GM11168 (cell line): ENCODE measurements around the gene CROCC.
"Not testable (repeated sequence)": the region's sequence is repeated elsewhere in the genome, so short reads cannot be mapped to it uniquely, and the experiment has no call there.

ENCODE experiments used
- in situ Hi-C: fragments of 300-500 bp; cut with MboI; formaldehyde crosslinking; loops from one replicate; pipeline ENCODE4 v1.12.0; 2022; ENCODE audit warnings: low sequenced_read_pairs; ENCODE audit not compliant: unreplicated experiment

Gene CROCC

DNA sequence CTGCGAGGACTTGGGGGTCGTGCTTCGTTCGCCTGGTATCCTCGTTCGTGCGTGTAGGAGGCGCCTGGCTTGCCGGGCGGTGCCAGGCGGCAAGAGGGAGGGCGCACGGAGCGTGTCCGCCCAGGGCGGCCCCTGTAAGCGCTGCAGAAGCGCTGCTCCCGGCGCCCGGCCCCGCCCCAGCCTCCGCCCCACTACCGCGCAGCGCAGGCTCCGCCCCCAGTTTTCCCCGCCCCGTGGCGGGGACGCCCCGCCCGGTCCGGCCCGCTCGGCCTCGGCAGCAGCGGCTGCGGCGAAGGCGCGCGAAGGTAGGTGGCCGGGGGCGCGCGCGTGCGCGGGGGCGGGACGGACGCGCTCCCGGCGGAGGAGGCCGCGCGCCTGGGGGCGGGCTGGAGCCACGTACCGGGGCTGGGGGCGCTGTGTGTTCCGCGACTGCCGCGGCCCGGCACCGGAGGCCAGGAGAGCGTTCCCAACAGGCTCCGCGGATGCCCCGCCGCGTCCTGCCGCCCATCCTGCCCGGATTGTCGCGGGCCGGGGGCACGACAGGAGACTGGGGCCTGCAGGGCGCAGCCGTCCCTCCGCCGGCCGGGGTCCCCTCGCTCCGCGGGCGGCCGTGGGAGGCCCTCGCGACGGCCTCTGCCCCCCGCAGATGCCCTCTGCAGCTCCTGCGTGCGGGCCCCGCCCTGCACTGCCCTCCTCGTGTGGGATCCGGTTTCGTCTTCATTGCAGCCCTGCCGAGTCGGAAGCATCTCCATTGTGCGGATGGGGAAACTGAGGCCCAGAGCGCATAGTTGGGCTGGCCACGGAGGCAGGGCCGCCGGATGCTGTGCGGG is 7.7 kb upstream of the CROCC start:
- in situ Hi-C loops = no loop called here

DNA sequence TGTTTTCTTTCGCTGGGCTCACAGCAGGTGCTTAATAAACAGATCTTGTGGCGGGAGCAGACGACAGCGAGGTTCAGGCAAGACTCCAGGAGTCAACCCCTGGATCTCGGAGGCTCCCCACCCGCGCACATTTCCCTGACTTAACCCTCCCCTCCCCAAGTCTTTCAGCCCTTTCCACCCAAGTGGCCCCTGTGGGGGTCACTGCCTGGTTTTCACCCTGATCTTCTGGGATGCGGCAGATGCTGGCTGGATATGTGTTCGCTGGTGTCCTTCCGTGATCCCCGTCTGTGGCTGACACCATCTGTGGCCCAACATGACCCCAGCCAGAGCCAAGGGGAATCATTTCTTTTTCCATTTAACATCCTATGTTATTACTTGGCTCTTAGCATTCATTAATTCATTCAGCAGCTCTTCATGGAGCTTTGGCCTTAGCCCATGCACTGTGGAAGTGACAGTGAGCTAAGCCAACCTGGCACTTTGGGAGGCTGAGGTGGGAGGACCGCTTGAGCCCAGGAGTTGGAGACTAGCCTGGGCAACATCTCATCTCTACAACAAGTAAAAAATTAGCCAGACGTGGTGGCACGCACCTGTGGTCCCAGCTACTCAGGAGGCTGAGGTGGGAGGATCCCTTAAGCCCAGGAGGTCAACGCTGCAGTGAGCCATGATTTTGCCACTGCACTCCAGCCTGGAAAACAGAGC is 6.7 kb upstream of the CROCC start:
- in situ Hi-C loops = not testable (repeated sequence)

DNA sequence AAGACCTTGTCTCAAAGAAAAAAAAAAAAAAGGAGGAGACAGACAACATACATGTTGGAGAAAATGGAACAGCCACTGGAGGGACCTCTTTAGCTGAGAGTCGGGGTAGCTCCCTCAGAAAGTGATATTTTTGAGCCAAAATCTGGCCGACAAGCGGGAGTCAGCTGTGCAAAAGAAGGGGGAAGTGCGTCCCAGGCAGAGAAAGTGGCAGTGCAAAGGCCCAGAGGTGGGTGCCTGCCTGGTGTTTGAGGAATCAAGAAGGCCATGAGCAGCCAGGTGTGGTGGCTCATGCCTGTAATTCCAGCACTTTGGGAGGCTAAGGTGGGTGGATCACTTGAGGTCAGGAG is 6.1 kb upstream of the CROCC start:
- in situ Hi-C loops = no loop called here

DNA sequence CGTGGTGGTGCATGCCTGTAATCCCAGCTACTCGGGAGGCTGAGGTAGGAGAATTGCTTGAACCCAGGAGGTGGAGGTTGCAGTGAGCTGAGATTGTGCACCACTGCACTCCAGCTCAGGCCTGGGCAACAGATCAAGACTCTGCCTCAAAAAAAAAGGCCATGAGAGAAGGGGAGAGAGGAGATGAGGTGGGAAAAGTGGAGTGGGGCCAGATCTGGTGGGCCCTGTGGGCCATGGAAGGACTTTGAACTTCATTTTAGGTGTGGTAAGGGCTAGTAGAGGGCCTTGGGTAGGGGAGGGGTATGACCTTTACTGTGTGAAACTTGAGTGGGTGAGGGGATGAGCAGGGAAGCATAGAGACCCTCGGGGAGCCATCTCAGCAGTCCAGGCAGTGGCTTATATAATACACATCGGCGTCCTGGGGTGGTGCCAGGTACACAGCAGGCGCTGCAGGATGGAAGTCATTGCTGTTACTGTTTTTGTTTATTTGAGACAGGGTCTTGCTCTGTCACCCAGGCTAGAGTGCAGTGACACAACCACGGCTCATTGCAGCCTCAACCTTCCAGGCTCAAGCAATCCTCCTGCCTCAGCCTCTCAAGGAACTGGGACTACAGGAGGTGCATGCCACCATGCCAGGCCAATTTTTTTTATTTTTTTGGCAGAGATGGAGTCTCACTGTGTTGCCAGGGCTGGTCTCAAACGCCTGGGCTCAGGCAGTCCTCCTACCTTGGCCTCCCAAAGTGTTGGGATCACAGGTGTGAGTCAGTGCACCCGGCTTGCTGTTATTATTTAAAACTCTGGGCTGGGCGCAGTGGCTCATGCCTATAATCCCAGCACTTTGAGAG is 5.5 kb upstream of the CROCC start:
- in situ Hi-C loops = not testable (repeated sequence)

DNA sequence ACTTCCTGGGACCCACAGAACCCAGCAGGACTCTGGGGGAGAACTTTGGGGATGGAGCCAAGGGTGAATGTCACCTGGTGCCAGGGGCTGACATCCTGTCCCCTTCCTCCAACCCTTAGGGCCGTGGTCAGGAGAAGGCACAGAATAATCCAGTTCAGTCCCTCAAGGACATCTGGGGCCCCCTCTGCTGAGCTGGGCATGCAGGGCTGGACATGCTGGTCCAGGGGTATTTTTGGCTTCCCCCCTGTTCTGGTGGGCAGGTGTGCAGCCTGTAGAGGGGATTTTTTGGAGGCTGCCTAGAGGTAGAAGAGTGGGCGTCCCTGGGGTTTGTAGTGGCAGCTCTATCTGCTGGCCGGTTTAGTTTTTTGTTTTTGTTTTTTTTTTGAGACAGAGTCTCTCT is 3.4 kb upstream of the CROCC start:
- in situ Hi-C loops = no loop called here

DNA sequence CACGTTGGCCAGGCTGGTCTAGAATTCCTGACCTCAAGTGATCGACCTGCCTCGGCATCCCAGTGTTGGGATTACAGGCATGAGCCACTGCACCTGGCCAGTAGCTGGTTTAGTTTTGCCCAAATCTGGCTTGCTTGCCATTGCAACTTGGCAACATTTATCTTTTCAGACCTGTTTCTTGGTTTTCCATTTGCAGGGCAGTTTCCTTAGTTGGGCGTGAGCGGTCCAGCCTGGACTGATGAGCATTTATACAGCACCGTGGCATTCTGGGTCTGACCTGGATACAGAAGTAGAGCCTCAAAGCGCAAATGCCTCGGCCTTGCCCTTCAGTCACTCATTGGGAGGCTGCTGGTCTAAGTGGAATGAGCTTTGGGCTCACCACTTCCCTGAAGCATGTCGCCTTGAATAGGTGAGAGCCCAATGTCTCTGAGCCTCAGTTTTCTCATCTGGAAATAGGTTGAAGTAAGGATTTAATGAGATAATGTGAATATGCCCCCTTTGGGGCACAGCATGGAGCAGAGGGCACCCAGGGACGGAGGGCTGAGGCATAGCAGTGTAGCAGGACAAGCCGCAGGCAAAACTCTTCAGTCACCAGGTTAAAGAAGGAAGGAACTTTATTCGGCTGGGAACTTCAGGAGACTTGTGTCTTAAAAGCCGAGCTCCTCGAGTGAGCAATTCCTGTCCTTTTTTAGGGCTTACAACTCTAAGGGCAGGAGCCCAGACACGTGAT is 2.6 kb upstream of the CROCC start:
- in situ Hi-C loops = not testable (repeated sequence)

DNA sequence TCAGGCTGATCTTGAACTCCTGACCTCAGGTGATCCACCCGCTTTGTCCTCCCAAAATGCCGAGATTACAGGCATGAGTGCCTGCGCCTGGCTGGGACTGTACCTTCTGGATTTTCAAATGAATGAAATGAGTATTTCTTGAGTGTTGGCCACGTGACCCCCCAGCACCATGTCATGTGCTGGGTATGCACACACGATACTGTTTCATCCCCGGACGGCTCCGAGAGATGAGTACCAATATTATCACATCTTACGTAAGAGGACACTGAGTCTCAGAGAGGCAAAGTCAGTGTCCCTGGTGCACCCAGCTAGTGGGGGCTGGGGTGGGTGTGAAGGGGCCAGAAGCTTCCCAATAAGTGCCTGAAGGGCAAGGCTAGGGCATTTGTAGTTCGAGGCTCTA is 780 bp upstream of the CROCC start:
- in situ Hi-C loops = no loop called here

DNA sequence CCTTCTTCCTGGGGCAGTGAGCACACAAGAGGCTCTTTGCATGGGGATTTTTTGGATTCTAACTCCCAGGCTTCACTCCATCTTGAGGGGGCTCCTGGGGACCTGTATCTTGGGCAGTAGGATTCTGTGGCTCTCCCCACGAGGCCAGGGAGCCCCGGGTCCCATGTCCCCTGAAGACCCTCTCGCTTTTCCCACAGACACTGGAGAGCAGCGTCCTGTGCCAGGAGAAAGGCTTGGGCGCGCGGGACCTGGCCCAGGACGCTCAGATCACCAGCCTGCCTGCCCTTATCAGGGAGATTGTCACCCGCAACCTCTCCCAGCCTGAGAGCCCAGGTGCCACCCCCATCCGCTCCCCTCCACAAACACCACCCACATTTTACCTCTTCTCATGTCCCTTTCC is 735 bp downstream of the CROCC start:
- in situ Hi-C loops = no loop called here

DNA sequence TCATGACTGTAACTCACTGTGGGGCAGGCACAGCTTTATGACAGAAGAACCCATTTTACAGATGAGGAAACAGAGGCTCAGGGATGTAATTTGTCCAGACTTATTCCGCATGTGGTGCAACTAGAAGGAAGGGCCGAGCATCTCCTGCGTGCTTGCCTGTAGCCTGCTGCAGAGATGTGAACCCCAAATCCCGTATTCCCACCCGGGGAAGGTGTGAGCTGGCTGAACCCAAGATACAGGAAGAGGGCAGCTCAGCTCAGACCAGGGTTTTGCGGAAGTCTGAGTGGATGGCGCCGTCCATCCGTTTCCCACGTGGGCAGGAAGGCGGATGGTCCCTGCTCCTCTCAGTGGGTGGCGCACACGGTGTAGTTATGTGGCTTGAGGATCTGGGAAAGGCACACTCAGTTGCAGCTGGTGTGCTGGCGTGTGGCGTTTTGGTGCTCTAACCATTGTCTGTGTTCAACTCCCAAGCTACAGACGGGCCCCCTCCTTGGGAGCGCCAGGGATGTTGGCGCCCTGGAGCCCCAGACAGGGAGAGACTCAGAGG is 1.2 kb downstream of the CROCC start:
- in situ Hi-C loops = no loop called here

DNA sequence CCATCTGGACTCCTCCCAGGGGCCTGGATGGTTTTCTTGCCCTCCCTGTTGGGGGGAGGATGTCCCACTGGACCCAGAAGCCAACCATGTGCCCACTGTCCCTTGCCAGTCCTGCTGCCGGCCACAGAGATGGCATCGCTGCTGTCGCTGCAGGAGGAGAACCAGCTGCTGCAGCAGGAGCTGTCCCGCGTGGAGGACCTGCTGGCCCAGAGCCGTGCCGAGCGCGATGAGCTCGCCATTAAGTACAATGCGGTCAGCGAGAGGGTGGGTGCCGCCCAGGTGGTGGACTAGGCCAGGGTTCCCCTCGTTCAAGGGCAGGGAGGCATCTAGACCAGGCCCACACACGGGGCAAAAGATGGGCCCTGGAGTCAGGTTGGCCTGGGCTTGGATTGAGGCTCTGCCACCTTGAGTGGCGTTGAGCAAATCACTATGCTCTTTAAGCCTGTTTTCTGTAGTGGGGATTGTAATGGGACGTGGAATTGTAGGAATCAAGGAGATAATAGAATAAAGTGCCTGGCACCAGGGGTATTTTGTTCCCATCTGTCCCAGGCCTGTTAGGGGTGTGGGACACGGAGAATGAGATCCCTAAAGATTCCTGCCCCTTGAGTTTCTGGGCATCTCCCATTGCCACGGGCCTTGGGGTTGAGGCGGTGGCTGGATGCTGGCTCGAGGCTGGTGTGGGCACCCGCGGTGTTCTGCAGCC is 2.6 kb downstream of the CROCC start:
- in situ Hi-C loops = no loop called here

DNA sequence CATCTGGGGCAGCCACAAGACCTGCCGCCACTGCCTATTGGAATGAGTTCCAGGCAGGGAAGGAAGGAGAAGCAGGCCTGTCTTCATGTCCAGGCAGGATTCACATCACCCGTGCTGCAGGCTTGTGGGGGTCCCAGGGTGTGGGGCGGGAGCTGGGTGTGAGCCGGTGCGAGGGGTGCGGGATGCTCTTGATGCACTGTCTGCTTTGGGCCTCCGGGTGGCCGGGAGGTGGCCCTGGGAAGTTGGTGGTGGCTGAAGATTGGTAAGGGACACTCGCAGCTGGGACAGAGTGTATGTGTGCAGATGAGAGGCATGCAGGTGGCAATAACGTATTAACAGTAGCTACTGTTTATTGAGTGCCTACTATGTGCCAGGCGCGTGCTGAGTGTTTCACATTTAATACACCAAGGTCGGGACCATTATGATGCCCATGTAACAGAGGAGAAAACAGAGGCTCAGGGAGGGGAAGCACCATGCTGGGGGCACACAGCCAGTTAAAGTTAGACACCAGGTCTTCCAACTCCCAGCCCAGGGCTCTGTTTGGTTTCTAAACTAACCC is 3.3 kb downstream of the CROCC start:
- in situ Hi-C loops = no loop called here

DNA sequence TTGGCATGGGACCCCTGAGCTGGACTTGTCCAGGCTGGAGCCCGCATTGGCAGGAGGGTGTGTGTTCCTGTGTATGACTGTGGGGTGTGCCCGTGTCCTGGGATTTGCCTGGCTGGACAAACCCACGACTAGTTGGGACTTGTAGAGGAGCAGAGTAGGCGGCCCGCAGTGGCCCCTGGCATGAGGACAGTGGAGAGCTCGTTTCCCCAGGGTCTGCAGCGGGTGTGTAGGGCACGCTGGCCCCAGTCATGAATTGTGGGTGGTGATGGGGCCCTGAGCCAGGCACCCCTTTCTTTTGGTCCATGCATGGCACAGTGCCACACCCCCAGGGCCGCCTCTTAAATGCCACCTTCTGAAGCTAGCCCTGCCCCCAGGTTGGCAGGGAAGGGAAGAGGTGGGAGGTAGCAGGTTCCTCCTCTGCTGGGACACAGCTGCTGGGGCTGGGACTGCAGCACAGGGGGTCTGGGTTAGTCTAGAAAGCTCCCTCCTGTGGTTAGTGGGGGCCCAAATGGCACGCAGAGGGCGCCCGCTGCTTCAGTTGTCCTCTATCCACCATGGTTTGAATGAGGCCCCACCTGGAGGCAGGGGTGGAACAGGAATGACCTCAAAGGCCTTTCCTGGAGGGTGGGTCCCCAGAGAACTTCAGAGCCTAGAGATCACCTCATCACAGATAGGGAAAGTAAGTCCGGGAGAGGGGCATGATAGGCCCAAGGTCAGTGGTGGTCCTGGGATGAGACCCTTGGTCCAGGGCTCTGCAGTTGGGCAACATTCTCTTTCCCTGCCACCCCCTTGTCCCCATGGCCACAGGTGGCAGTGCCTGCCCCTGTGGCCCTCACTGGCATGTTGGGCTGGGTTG is 4.1 kb downstream of the CROCC start:
- in situ Hi-C loops = no loop called here

DNA sequence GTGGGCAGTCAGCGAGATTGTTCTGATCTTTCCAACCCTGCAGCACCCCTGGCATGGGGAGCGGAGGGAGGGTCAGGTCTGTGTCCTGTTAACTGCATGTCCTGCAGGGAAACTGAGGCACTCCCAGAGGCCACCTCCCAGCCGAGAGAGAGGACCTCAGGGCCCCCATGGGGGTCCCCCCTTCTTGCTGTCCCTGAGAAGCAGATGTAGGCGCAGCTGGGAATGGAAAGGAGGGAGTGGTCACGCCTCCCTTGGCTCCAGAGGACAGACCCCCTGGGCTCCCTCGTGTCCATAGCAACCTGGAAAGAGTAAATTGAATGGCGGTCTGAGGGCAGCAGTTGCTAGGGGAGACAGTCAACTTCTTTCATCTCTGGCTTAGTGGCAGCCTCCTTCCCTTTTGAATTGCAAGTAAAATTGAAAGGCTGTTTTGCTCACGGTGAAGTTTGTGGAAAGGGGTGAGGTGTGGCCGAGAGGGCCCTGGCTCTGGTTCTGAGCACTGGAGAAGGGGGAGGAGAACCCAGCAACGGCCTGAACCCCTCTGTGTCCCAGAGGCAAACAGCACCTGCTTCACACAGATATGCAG is 4.9 kb downstream of the CROCC start:
- in situ Hi-C loops = no loop called here

DNA sequence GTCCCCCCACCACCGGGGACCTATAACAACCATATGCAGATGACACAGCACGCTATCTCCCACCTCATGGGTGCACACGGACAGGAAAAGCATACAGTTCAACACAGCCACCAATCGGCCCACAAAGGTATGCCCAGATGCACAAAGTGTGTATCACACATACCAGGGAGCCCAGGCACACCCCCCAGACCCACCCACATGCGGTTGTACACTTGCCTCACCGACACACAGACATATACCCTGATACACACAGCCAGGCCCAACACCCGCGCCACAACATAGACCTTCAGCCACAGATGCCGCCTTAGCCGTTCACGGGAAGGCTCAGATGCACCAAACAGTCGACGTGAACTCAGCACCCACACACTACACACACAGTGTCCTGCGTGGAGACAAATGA is 5.5 kb downstream of the CROCC start:
- in situ Hi-C loops = no loop called here

DNA sequence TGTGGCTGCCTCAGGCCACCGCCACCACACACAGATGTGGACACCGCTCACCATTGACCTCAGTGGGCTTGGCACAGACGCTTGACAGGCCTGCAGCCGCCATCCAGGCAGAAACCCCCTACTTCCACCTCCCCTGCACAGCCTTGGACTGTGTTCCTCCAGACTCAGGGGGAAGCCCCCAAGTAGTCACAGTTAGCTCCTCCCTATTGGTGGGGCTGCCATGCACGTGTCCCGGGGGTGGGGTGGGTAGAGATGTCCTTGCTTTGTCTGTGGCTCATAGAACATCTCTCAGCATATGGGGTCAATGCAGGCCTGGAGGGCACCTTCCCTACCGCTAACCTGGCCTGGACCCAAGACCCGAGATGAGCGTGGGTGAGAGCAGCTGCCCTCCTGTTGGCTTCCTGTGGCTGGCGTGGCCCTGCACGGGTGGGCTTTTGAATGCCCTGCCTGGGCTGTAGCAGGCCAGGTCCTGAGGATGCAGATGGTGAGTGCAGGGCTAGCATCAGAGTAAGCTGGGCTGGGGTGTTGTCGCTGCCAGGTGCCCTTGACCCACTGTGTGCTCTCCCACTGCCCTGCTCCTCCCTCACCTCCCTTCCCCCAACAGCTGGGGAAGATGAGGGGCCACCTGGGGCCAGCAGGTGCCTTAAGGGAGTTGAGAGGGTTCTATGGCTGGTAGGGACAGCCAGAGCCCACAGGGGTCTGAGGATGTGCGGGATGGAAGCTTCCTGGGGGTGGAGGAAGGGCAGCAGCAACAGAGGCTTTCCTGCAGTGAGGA is 6.2 kb downstream of the CROCC start:
- in situ Hi-C loops = no loop called here

DNA sequence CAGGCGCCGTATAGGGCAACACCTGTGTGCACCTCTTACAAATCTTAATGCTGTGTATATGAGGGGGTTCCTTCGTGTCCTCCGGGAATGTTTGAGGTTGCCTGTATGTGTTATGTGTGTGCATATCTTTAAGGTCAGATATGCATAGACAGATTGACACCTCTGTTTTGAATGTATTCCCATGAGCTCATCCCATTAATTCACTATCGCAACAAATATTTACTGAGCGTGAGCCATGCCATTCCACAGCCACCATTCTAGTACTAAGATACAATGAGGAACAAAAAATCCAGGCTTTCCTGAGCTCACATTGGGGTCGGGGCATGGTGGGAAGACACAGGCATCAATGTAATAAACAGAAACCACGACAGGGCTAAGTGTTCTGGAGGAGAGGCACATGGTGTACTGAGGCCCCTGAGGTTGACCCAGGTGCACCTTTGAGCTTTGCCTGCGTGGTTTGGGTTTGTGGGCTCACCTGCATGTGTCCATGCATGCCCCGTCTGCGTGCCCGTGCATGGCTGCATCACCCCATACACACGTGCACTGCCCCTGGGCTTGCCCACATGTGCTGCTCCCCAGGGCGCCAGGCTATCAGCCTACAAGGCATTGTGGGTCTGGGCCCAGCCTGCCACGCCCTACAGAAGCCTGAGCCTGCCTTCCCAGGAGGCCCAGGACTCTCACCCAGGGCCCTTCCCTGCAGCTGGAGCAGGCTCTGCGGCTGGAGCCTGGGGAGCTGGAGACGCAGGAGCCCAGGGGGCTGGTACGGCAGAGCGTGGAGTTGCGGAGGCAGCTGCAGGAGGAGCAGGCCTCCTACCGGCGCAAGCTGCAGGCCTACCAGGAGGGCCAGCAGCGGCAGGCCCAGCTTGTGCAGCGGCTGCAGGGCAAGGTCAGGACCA is 7.7 kb downstream of the CROCC start:
- in situ Hi-C loops = not testable (repeated sequence)
